GM19455 (cell line): Measurements from ENCODE around the gene GLO1.
A peak's percentile ranks its signal among the peaks of the same experiment; 100 is the strongest.

Experiments used
- ATAC-seq: cut with Tn5 transposase; IDR thresholded peaks from one replicate; pipeline ENCODE4 v1.9.1; 2021; ENCODE audit not compliant: unreplicated experiment

Gene GLO1

GRCh38 chr6:38673397-38674165 is 29.4 kb downstream of the GLO1 start:
- ATAC-seq, result no peak

GRCh38 chr6:38671885-38672467 is 31.0 kb downstream of the GLO1 start:
- ATAC-seq, result peak; percentile 81

GRCh38 chr6:38658418-38659167 is 44.4 kb downstream of the GLO1 start:
- no peak for ATAC-seq

GRCh38 chr6:38656896-38657295 is 46.0 kb downstream of the GLO1 start:
- no peak for ATAC-seq

- no peak for ATAC-seq
Measured at GRCh38 chr6:38654263-38654662, 48.7 kb downstream of the GLO1 start.

GRCh38 chr6:38651121-38651784 is 51.7 kb downstream of the GLO1 start:
- no peak for ATAC-seq

GRCh38 chr6:38650207-38650752 is 52.7 kb downstream of the GLO1 start:
- no peak for ATAC-seq

GRCh38 chr6:38649744-38650143 is 53.2 kb downstream of the GLO1 start:
- ATAC-seq, result no peak

- no peak for ATAC-seq
Measured at GRCh38 chr6:38648629-38649028, 54.3 kb downstream of the GLO1 start.

- ATAC-seq, result no peak
Measured at GRCh38 chr6:38646166-38646878, 56.6 kb downstream of the GLO1 start.

GRCh38 chr6:38644951-38645350 is 58.0 kb downstream of the GLO1 start:
- ATAC-seq, result no peak

- no peak for ATAC-seq
Measured at GRCh38 chr6:38640216-38640909, 62.6 kb downstream of the GLO1 start.

GRCh38 chr6:38639498-38640215 is 63.3 kb downstream of the GLO1 start, which contains the start of gene BTBD9:
Gene BTBD9, minus strand, starts transcription at chr6:38639929.
- peak; percentile 76 for ATAC-seq

GRCh38 chr6:38638941-38639497 is 63.9 kb downstream of the GLO1 start:
- peak; percentile 36 for ATAC-seq

- no peak for ATAC-seq
Measured at GRCh38 chr6:38637756-38638155, 65.2 kb downstream of the GLO1 start.

- ATAC-seq, result no peak
Measured at GRCh38 chr6:38636027-38636426, 66.9 kb downstream of the GLO1 start.

GRCh38 chr6:38634518-38634917 is 68.4 kb downstream of the GLO1 start:
- ATAC-seq, result no peak

GRCh38 chr6:38632490-38632889 is 70.5 kb downstream of the GLO1 start:
- ATAC-seq, result no peak
